Loucy (cell line): ENCODE data around the gene UVRAG.

Source experiments
- EZH2phosphoT487 ChIP-seq: fragments of 200-600 bp; IDR thresholded peaks from 2 replicates; pipeline ENCODE4 v1.6.1; 2018; ENCODE audit warnings: antibody characterized with exemption, mild to moderate bottlenecking, moderate library complexity, borderline replicate concordance
- TF ChIP-seq, protein P1 (sequence below): fragments of 200-600 bp; sonication (generic); conservative IDR thresholded peaks from 2 replicates; pipeline ENCODE4 v1.5.1; 2014; ENCODE audit warnings: mild to moderate bottlenecking, antibody characterized with exemption, low read length

DNA sequence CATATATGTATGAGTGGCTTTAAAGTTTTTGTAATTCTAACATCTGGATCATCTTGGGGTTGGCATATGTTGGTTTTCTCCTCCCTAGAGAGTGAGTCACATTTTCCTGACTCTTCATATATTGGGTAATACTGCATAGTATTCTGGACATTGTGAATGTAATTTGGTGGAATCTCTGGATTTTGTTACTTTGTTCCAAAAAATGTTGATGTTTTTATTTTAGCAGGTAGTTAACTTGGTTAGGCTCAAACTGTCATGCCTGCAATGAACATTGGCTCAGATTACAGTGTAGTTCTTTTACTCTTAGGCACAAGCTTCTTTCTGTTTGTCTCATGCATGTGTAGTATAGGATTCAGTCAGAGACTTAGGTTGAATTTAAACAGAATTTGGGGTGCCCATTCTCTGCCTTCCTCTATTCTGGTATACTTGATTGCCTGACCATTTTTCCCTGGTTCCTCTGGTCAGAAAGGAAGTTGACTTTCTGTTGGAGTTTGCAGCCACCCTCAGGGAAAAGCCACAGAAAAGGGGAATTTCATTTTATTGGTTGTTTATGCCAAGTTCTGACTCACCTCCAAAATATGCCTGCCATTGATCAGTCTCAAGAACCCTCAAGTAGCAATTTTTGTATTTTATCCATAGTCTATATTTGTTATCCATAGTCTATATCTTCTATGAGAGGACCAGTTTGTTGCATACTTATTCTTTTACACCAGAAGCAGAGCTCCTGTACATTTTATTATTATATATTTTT lies 151.7 kb downstream of the UVRAG start:
- TF ChIP-seq, protein P1, sequence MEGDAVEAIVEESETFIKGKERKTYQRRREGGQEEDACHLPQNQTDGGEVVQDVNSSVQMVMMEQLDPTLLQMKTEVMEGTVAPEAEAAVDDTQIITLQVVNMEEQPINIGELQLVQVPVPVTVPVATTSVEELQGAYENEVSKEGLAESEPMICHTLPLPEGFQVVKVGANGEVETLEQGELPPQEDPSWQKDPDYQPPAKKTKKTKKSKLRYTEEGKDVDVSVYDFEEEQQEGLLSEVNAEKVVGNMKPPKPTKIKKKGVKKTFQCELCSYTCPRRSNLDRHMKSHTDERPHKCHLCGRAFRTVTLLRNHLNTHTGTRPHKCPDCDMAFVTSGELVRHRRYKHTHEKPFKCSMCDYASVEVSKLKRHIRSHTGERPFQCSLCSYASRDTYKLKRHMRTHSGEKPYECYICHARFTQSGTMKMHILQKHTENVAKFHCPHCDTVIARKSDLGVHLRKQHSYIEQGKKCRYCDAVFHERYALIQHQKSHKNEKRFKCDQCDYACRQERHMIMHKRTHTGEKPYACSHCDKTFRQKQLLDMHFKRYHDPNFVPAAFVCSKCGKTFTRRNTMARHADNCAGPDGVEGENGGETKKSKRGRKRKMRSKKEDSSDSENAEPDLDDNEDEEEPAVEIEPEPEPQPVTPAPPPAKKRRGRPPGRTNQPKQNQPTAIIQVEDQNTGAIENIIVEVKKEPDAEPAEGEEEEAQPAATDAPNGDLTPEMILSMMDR: no peak
- no peak for TF ChIP-seq EZH2phosphoT487
